Measurements from ENCODE around the gene ZRSR2.

Gene ZRSR2

GRCh38 chrX:15854080-15854655, 63.9 kb downstream of the ZRSR2 start:
- DNase-seq (ENCODE audit: low read depth) = no peak

- DNase-seq (ENCODE audit: low read depth) = peak; percentile 84
These were observed 64.7 kb downstream of the ZRSR2 start, which contains the start of gene AP1S2 for GRCh38 chrX:15854712-15855567. Gene AP1S2, minus strand, starts transcription at chrX:15854813. Its CDS starts 2,289 bp downstream, at chrX:15852524.

GRCh38 chrX:15855568-15856221, 65.4 kb downstream of the ZRSR2 start:
- DNase-seq (ENCODE audit: low read depth) = no peak

GRCh38 chrX:15856222-15856587, 65.9 kb downstream of the ZRSR2 start:
- DNase-seq (ENCODE audit: low read depth) = no peak

GRCh38 chrX:15856636-15857035, 66.4 kb downstream of the ZRSR2 start:
- no peak for DNase-seq (ENCODE audit: low read depth)

DNA sequence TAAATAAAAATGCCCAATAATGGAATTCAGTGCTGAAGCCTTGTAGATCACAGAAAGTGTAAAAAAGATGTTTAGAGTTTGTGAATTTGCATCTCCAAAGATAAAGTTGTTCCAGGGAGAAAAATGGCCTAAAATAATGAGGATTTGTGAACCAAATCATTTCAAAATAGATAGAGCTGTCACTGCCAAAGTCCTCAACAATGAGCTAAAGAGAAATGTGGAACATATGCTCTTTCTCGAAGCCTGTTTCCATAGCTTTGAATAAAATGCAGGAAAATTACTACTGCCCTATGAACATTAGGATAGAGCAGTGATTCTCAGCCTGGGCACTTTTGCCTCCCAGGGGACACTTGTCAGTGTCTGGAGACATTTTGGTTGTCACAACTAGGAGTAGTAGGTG, 67.8 kb downstream of the ZRSR2 start:
- DNase-seq (ENCODE audit: low read depth) = no peak

- DNase-seq (ENCODE audit: low read depth) = no peak
These were observed 70.6 kb downstream of the ZRSR2 start for GRCh38 chrX:15860921-15861320.

GRCh38 chrX:15864023-15864422, 73.7 kb downstream of the ZRSR2 start:
- DNase-seq (ENCODE audit: low read depth) = no peak

DNA sequence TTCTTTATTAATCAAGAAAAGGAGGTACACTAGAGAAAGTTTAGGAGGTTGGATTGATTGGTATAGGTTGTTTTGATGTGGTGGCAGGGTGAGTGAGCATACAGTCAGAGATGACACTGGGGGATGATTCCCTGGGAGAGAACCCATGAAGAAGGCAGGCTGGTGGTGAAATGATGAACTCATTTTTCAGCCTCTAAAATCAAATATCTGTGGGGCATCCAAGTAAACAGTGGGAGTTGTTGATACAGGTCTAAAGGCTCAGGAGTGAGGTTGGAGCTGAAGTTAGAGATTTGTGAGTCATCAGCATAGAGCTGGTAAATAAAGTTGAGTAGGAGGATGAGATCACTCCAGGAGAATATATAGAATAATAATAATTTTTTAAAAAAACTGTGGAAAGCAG, 74.3 kb downstream of the ZRSR2 start:
- no peak for DNase-seq (ENCODE audit: low read depth)

- DNase-seq (ENCODE audit: low read depth) = no peak
These were observed 75.9 kb downstream of the ZRSR2 start for GRCh38 chrX:15866147-15866546.

GRCh38 chrX:15869695-15870094, 79.4 kb downstream of the ZRSR2 start:
- DNase-seq (ENCODE audit: low read depth) = no peak

GRCh38 chrX:15870310-15870709, 80.0 kb downstream of the ZRSR2 start:
- DNase-seq (ENCODE audit: low read depth) = no peak

Data from fibroblast of the conjunctiva (primary cell).